Chondrocyte (in vitro differentiated cells): ENCODE measurements around the gene CEP164. TPM values are rescaled to one million over a fixed set of nuclear protein-coding genes. Genes with fewer than 3 reads are reported as not detected.
"Not testable (repeated sequence)": the region's sequence is repeated elsewhere in the genome, so short reads cannot be mapped to it uniquely, and the experiment has no call there.

Experiments
- DNase-seq: peaks from one replicate; pipeline ENCODE4 v3.0.0; 2021; ENCODE audit warnings: mixed read lengths, low spot score
- H3K27ac Mint-ChIP-seq: one replicate; pipeline ENCODE4 v1.8.0; 2021; ENCODE audit warnings: mild to moderate bottlenecking, moderate library complexity, mixed read lengths; ENCODE audit not compliant: unreplicated experiment
- H3K27me3 Mint-ChIP-seq: 2 replicates; pipeline ENCODE4 v1.8.0; 2021; ENCODE audit warnings: low read depth, mixed read lengths
- H3K36me3 Mint-ChIP-seq: 2 replicates; pipeline ENCODE4 v1.8.0; 2021; ENCODE audit warnings: low read depth, mixed read lengths
- H3K4me1 Mint-ChIP-seq: 2 replicates; pipeline ENCODE4 v1.8.0; 2021; ENCODE audit warnings: low read depth, mild to moderate bottlenecking, mixed read lengths
- H3K4me3 Mint-ChIP-seq: one replicate; pipeline ENCODE4 v1.8.0; 2021; ENCODE audit warnings: mild to moderate bottlenecking, moderate library complexity, mixed read lengths; ENCODE audit not compliant: unreplicated experiment
- H3K9me3 Mint-ChIP-seq: 2 replicates; pipeline ENCODE4 v1.8.0; 2021; ENCODE audit warnings: low read depth, mixed read lengths
- total RNA-seq: library from RNA; stranded (reverse); gene quantifications from 3 replicates; pipeline ENCODE4 v1.2.1, GENCODE V29; 2021
- TF ChIP-seq, protein P1 (sequence below): fragments of 200-600 bp; sonication (generic); IDR thresholded peaks from 2 replicates; pipeline ENCODE4 v1.5.0; 2021; ENCODE audit warnings: antibody characterized with exemption, mild to moderate bottlenecking, moderate library complexity

Gene CEP164
- total RNA-seq, 1 donor from 2014 or later: 29.2 TPM

DNA sequence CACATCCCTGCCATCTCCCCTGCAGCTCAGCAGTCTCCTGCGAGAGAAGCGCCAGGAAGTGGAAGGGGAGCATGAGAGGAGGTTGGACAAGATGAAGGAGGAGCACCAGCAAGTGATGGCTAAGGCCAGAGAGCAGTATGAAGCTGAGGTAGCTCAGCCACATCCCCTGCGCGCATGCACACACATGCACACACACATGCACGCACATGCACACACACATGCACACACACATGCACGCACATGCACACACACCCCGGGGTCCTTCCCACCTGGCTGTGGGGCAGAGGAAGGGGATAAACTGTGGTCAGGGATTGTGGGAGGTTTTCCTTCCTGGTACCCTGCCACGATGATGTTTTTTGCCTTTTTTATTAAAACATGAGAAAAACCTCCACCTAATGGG is 65.3 kb downstream of the CEP164 start:
- H3K4me3 Mint-ChIP-seq: no peak overlapping the region
- H3K36me3 Mint-ChIP-seq: peaks cover 49% of the 10 kb centered on the region
- TF ChIP-seq, protein P1, sequence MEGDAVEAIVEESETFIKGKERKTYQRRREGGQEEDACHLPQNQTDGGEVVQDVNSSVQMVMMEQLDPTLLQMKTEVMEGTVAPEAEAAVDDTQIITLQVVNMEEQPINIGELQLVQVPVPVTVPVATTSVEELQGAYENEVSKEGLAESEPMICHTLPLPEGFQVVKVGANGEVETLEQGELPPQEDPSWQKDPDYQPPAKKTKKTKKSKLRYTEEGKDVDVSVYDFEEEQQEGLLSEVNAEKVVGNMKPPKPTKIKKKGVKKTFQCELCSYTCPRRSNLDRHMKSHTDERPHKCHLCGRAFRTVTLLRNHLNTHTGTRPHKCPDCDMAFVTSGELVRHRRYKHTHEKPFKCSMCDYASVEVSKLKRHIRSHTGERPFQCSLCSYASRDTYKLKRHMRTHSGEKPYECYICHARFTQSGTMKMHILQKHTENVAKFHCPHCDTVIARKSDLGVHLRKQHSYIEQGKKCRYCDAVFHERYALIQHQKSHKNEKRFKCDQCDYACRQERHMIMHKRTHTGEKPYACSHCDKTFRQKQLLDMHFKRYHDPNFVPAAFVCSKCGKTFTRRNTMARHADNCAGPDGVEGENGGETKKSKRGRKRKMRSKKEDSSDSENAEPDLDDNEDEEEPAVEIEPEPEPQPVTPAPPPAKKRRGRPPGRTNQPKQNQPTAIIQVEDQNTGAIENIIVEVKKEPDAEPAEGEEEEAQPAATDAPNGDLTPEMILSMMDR: no peak
- H3K27me3 Mint-ChIP-seq: no peaks in the 10 kb centered on the region
- H3K4me1 Mint-ChIP-seq: peaks cover 14% of the 10 kb centered on the region
- H3K27ac Mint-ChIP-seq: no peak overlapping the region
- H3K9me3 Mint-ChIP-seq: no peaks in the 10 kb centered on the region
- no peak for DNase-seq

DNA sequence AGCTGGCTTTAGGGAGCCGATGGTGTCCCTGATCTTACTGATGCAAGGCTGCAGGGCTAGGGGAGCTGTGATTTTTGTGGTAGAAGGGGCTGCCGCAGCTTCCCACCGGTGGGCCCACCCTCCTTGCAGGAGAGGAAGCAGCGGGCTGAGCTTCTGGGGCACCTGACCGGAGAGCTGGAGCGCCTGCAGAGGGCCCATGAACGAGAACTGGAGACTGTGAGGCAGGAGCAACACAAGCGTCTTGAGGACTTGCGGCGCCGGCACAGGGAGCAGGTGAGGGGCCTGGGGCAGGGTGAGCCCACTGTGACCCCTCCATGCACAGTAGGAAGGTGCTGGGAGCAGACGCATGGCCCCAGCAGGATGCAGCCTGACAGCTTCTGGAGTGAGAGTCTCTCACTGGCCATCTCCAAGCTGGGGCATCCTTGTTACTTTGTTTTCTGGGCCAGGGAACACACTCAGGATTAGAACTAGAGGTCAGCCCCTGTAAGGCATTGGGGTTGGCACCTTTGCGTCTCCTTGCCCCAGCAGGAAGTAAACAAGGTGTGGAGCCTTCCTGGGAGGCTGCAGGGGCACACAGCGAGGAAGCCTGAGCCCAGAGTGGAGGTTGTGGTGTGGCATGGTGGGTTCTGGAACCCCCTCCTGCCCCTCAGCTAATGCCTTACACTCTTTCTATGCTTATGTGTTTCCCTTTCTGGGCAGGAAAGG is 66.7 kb downstream of the CEP164 start:
- TF ChIP-seq, protein P1: no peak
- Mint-ChIP-seq H3K27ac (no peak overlapping the region), H3K4me3 (no peak overlapping the region), H3K9me3 (peaks cover under 1% of the 10 kb centered on the region), H3K4me1 (peaks cover 3% of the 10 kb centered on the region), H3K27me3 (no peaks in the 10 kb centered on the region), H3K36me3 (peaks cover 48% of the 10 kb centered on the region)
- no peak for DNase-seq

DNA sequence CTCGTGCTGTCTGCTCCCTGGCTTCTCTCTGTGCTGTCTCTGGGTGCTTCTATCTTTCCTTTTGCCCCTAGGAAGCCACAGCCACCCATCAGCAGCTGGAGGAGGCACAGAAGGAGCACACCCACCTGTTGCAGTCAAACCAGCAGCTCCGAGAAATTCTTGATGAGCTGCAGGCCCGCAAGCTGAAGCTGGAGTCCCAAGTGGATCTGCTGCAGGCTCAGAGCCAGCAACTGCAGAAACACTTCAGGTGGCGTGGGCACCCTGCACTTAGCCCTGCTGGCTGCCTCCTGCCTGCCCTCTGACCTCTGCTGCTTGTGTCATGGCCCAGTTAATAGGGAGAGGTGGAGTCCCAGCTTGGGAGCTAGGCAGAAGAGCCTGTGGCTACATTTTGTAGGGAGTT is 67.8 kb downstream of the CEP164 start:
- H3K4me3 Mint-ChIP-seq: no peak overlapping the region
- H3K27me3 Mint-ChIP-seq: no peaks in the 10 kb centered on the region
- no peaks in the 10 kb centered on the region for H3K4me1 Mint-ChIP-seq
- DNase-seq: no peak
- peaks cover 3% of the 10 kb centered on the region for H3K9me3 Mint-ChIP-seq
- peaks cover 49% of the 10 kb centered on the region for H3K36me3 Mint-ChIP-seq
- TF ChIP-seq, protein P1: no peak
- H3K27ac Mint-ChIP-seq: no peak overlapping the region

DNA sequence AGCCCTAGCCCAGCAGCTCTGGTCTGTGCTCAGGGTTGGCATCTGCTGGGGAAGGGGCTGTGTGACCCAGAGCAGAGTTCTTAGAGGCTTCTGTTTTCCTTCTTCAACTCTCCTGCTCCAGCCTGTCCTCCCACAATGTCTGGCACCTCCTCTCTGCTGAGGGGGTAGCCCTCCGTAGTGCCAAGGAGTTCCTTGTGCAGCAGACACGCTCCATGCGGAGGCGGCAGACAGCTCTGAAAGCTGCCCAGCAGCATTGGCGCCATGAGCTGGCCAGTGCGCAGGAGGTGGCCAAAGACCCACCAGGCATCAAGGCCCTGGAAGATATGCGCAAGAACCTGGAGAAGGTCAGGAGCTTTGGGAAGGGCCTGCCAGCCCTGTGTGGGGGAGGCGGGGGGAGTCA is 69.3 kb downstream of the CEP164 start:
- H3K27ac Mint-ChIP-seq: no peak overlapping the region
- peaks cover 43% of the 10 kb centered on the region for H3K36me3 Mint-ChIP-seq
- H3K4me3 Mint-ChIP-seq: no peak overlapping the region
- peaks cover 3% of the 10 kb centered on the region for H3K9me3 Mint-ChIP-seq
- no peak for DNase-seq
- no peaks in the 10 kb centered on the region for H3K27me3 Mint-ChIP-seq
- H3K4me1 Mint-ChIP-seq: no peaks in the 10 kb centered on the region
- TF ChIP-seq, protein P1: no peak

DNA sequence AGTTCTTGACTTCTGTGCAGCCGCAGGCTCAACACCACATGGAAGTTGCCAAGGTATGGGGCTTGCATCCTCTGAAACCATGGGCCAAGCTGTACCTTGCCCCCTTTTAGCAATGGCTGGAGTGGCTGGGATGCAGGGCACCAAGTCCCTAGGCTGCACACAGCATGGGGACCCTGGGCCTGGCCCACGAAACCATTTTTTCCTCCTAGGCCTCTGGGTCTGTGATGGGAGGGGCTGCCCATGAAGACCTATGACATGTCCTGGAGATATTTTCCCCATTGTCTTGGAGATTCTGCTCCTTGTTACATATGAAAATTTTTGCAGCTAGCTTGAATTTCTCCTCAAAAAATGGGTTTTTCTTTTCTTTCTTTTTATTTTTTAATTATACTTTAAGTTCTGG is 71.0 kb downstream of the CEP164 start:
- H3K9me3 Mint-ChIP-seq, H3K27ac Mint-ChIP-seq, DNase-seq, H3K4me1 Mint-ChIP-seq, H3K27me3 Mint-ChIP-seq, H3K4me3 Mint-ChIP-seq: not testable (repeated sequence)
- peaks cover 48% of the 10 kb centered on the region for H3K36me3 Mint-ChIP-seq

DNA sequence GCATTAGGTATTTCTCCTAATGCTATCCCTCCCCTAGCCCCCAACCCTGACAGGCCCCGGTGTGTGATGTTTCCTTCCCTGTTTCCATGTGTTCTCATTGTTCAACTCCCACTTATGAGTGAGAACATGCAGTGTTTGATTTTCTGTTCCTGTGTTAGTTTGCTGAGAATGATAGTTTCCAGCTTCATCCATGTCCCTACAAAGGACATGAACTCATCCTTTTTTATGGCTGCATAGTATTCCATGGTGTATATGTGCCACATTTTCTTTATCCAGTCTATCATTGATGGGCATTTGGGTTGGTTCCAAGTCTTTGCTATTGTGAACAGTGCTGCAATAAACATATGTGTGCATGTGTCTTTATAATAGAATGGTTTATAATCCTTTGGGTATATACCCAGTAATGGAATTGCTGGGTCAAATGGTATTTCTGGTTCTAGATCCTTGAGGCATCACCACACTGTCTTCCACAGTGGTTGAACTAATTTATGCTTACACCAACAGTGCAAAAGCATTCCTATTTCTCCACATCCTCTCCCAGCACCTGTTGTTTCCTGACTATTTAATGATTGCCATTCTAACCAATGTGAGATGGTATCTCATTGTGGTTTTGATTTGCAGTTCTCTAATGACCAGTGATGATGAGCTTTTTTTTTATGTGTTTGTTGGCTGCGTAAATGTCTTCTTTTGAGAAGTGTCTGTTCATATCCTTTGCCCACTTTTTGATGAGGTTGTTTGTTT is 71.6 kb downstream of the CEP164 start:
- H3K27me3 Mint-ChIP-seq, DNase-seq, H3K4me1 Mint-ChIP-seq, H3K4me3 Mint-ChIP-seq, H3K9me3 Mint-ChIP-seq, H3K27ac Mint-ChIP-seq: not testable (repeated sequence)
- peaks cover 53% of the 10 kb centered on the region for H3K36me3 Mint-ChIP-seq

DNA sequence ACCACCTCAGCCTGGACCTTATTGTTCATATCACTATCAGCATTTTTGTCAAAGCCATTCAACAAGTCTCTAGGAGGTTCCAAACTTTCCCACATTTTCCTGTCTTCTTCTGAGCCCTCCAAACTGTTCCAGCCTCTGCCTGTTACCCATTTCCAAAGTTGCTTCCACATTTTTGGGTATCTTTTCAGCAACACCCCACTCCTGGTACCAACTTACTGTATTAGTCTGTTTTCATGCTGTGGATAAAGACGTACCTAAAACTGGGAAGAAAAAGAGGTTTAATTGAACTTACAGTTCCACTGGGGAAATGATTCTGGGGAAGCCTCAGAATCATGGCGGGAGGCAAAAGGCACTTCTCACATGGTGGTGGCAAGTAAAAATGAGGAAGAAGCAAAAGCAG is 78.2 kb downstream of the CEP164 start:
- H3K4me3 Mint-ChIP-seq, H3K4me1 Mint-ChIP-seq, H3K27me3 Mint-ChIP-seq, DNase-seq, H3K27ac Mint-ChIP-seq: not testable (repeated sequence)
- peaks cover 56% of the 10 kb centered on the region for H3K36me3 Mint-ChIP-seq
- peaks cover 13% of the 10 kb centered on the region for H3K9me3 Mint-ChIP-seq
